Activated T-cell treated with anti-CD3 and anti-CD28 coated beads, Interleukin-2, amount 50 U/mL, for 72 hours (primary cell): Measurements from ENCODE around the gene RAI1. TPM values are rescaled to one million over a fixed set of nuclear protein-coding genes. Genes with fewer than 3 reads are reported as not detected.

ENCODE experiments used
- ATAC-seq, 2 donors: fragments of 150-1000 bp; cut with Tn5 transposase; replicated peaks in 1 of 2; 2 replicates each; pipeline ENCODE4 v1.10.0; 2021; ENCODE audit warnings: moderate library complexity in 2 of 2, mild to moderate bottlenecking in 1 of 2
- DNase-seq, 2 donors: peaks; one replicate each; pipeline ENCODE4 v3.0.0; 2021 to 2022; ENCODE audit warnings: mixed read lengths in 1 of 2
- H3K27ac Mint-ChIP-seq: one replicate; pipeline ENCODE4 v1.8.0; 2022; ENCODE audit warnings: mild to moderate bottlenecking, moderate library complexity, mixed read lengths
- H3K27me3 Mint-ChIP-seq: one replicate; pipeline ENCODE4 v1.8.0; 2022; ENCODE audit warnings: low read depth, mixed read lengths
- H3K36me3 Mint-ChIP-seq, 2 donors: one replicate each; pipeline ENCODE4 v1.8.0; 2022; ENCODE audit warnings: mixed read lengths in 2 of 2, mild to moderate bottlenecking in 1 of 2; ENCODE audit not compliant: insufficient read depth in 2 of 2
- H3K4me1 Mint-ChIP-seq: one replicate; pipeline ENCODE4 v1.8.0; 2022; ENCODE audit warnings: low read depth, mixed read lengths
- H3K4me3 Mint-ChIP-seq, 2 donors: one replicate each; pipeline ENCODE4 v1.8.0; 2022; ENCODE audit warnings: mild to moderate bottlenecking in 2 of 2, mixed read lengths in 2 of 2, moderate library complexity in 2 of 2
- H3K9me3 Mint-ChIP-seq, 2 donors: one replicate each; pipeline ENCODE4 v1.8.0; 2022; ENCODE audit warnings: mixed read lengths in 2 of 2
- total RNA-seq, 2 donors: library from RNA; stranded (reverse); gene quantifications; one replicate each; pipeline ENCODE4 v1.2.3, GENCODE V29; 2022

RAI1 gene
- total RNA-seq, 2 donors from 2014 or later = 19.5 to 21.3 TPM

DNA sequence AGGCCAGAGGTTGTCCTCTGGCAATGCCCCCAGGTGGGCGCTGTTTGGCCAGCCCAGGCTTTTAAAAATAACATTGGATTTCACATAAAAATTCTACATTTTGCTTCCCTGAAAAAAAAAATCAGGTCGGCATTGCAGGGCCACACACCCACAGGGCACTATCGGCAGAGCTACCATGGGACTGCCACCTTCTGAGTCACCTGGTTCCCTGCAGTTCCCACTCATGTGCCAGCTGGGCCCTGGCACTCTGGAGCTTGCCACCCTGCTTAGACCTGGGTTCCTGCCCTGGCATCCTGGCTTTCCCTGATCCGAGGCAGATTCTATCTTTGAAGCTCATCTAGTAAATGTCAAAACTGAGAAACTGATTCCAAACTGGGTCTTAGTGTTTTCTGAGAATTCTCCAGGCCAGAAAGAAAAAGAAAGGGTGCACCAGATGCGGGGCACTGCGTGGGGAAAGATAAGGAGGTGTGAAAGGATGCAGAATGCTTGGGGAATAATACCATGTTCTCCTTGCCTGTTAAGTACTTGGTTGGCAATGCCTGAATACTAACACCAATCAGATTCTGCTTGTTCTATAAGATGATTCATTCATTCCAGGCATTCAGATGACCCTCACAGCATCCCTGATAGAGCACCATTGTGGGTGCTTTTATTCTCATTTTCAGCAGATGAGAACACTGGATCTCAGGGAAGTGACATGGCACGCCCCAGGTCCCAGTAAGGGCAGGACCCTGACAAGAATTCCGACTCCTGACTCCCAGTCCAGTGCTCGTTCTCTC lies 51.8 kb downstream of the RAI1 start:
- Mint-ChIP-seq H3K9me3 (no peaks in the 10 kb centered on the region), H3K27ac (no peak overlapping the region), H3K4me3 (no peak overlapping the region), H3K36me3 (no peaks in the 10 kb centered on the region), H3K4me1 (peaks cover 48% of the 10 kb centered on the region), H3K27me3 (no peaks in the 10 kb centered on the region)
- DNase-seq = no peak
- no peak for ATAC-seq

DNA sequence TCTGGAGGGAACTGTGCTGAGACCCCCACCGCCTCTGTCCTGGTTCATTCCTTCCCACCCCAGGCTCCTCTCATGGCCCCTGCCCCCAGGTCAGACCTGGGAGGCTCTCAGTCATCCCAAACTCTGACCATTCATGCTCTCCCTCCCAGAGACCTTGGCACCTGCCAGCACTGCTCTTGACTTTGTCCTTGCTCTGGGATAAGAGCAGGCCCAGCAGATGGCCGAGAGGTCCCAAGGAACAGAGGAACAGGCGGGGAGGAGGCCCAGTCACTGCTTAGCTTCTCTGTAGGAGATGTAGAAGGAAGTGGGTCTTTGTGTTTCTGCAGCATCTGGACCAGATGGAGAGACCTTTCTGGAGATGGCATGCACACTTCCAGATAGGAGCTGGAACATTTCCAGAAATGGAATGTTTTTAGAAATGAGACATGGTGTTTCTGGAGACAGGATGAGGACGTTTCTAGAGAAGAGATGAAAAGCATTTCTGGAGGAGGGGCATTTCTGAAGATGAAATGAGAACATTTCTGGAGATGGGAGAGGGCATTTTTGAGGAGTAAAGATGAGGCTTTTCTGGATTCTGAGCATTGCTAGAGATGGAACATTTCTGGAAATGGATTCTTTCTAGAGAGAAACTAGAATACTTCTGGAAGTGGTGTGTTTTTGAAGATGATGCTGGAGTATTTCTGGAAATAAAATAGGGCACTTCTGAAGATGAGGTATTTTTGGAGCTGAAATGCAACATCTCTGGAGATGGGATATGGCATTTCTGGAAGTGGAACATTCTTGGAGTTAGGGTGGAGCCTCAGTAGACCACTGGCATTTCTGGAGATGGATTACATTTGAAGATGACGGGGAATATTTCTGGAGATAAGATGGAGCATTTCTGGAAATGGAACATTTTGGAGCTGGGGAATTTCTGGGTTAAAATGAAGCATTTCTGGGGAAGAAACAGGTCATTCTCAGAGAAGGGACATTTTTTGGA lies 55.2 kb downstream of the RAI1 start:
- H3K36me3 Mint-ChIP-seq = no peaks in the 10 kb centered on the region
- H3K9me3 Mint-ChIP-seq = no peaks in the 10 kb centered on the region
- no peak overlapping the region for H3K4me3 Mint-ChIP-seq
- no peak for ATAC-seq
- peak overlapping the region; percentile 13 for H3K27ac Mint-ChIP-seq
- DNase-seq = no peak
- no peaks in the 10 kb centered on the region for H3K27me3 Mint-ChIP-seq
- peaks cover 56% of the 10 kb centered on the region for H3K4me1 Mint-ChIP-seq

DNA sequence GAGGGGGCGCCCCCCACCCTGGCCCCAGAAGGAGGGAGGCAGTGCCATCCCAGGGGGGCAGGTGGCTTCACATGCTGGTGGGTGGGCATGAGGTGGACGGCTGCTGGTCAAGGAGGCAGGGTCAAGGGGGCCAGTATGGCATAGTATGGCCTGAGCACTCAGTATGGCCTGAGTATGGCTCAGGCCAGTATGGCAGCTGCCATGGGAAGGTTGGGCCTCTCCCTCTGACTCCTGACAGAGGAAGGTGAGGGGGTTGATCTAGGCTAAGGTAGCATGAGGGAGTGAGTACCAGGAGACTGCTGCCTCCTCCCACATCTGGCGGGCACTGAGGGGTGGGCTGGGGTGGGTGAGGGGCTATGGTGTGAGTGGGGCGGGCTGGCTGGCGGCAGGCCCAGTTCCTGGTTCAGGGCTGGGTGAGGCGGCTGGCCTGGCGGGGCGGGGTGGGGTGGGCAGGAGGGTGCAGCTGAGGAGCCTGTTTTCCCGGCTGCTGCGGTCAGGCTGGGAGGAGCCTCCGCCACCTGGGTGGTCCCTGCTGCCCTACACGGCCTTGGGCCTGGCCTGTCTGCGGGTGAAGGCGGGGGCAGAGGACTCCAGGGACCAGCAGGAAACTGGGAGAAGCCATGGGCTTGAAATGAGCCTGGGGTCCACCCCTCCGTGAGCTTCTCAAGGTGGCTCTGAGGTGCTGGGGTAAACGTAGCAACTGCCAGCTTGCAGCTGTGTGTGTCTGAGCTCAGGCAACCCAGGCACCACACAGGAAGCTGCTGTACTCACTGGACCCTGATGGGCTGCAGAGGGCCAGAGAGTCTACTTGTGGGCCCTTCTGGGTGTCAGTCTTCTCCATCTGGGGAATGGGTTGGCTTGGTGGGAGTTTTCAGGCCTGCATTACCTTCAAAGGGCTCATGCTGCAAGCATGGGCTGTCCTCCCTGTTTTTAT lies 57.0 kb downstream of the RAI1 start:
- Mint-ChIP-seq H3K9me3 (no peaks in the 10 kb centered on the region), H3K4me1 (peaks cover 51% of the 10 kb centered on the region), H3K36me3 (no peaks in the 10 kb centered on the region), H3K4me3 (no peak overlapping the region), H3K27me3 (no peaks in the 10 kb centered on the region), H3K27ac (no peak overlapping the region)
- ATAC-seq = peak in 1 of 2 donors; percentile 29
- no peak for DNase-seq

DNA sequence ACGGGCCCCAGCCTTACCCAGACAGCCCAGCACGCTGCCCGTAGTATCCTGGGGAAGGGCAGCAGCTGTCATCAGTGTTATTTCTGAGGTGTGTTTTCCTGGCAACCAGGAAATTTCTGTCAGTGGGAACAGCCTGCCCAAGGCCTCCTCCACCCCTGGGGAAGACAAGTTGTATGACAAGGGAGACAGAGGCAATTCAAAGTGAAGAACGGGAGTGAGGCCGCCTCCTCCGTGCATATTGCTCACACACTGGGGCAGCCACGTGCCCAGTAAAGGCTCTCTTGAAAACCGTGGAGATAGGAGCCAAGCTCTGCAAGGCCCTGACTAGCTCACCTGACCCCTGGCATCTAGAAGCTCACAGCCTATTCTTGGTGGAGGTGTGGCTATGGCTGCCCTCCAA lies 57.6 kb downstream of the RAI1 start:
- ATAC-seq (no peak), DNase-seq (no peak)
- Mint-ChIP-seq H3K36me3 (no peaks in the 10 kb centered on the region), H3K4me1 (peaks cover 45% of the 10 kb centered on the region), H3K9me3 (no peaks in the 10 kb centered on the region), H3K4me3 (no peak overlapping the region), H3K27ac (peak overlapping the region; percentile 35), H3K27me3 (no peaks in the 10 kb centered on the region)

DNA sequence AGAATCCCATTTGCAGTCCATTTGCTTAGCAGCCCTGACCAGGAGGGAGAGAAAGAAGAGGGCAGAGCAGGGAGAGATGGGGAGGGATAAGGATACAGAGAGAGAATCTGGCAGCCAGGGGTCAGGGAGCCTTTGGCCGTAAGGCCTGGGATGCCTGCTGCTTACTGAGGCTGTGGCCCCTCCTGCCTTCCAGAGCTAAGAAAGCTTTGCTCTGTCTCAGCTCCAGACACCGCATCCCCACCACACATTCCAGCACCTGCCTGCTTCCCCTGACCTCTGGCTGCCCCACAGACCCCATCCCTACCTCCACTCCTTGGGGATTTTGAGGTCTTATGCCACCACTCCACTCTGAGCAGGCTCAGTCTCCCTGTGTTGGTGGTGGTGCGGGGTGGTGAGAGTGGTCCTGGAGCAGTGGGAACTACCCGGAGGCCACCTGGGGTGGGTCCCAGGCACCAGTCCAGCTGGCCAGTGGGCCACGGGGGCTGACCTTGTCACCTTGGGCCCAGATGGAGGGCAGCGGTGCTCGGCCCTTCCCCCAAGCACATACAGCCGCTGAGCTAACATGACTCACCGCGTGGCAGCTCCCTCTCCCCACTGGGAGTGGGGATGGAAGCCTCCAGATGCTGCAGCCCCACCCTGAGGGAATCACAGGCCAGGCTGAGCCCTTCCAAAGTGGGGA lies 58.3 kb downstream of the RAI1 start:
- ATAC-seq (no peak), DNase-seq (no peak)
- H3K4me1 Mint-ChIP-seq = peaks cover 42% of the 10 kb centered on the region
- H3K27ac Mint-ChIP-seq = peak overlapping the region; percentile 35
- H3K27me3 Mint-ChIP-seq = no peaks in the 10 kb centered on the region
- no peaks in the 10 kb centered on the region for H3K9me3 Mint-ChIP-seq
- no peak overlapping the region for H3K4me3 Mint-ChIP-seq
- H3K36me3 Mint-ChIP-seq = no peaks in the 10 kb centered on the region

DNA sequence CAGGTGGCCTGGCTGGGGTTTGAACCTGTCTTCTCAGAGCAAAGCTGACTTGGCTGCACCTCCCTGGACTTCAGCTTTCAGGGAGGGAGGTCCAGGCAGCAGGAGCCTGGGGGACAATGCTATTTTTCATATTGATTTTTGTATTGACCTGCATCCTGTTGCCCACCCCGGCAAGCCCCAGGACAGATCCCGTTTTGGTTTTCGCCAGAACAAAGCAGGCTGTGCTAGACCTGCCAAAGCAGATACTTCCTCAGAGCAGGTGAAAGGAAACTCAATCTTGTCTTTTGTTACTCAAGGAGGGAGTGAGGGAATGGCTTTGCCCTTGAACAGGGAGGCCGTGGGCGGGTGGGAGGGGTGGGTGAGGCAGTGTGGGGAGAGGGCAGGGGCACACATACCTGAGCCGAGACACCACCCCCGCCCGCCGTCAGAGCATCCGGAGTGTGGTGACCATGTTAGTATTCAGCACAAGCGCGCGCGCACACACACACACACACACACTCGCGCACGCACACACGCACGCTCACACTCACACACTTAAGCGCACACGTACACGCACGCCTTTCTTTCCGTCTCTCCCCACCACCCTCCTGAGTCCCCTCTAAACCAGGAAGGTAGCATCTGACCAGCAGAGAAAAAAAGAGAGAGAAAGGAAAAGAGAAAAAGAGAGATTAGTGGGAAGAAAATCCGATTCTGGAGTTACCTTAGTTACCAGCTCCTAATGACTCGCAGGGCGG lies 59.5 kb downstream of the RAI1 start:
- H3K9me3 Mint-ChIP-seq = no peaks in the 10 kb centered on the region
- peak; percentile 59 to 81 for ATAC-seq
- H3K4me1 Mint-ChIP-seq = peaks cover 34% of the 10 kb centered on the region

DNA sequence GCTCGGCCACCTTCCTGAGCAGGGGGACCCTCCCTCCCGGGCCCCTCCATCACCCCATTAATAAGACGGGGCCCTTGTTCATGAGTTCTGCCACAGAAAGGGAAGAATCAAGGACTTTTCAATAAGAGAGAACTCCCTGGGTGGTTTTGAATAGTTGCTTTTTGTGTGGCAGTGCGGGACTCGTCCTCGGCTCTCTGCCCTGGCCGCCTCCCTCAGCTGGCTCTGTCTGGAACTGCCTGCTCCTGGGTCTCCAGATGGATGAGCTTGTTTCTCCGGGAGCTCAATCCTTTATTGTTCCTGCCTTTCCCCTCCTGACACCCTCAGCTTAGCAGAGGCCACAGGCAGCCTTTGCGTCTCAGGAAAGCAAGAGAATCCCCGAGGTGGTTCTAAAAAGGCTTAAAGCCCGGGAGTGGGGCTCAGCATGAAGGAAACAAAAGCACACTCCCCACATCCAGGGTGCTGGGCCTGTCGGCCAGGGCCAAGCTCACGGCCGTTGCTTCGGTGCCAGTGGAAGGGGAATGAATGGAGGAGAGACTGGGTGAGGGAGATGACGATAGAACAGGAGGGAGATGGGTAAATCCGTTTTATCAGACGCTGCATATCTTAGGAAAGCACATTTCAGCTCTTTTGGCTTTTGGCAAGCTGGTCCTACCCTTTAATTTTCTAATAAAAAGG lies 60.2 kb downstream of the RAI1 start:
- Mint-ChIP-seq H3K36me3 (no peaks in the 10 kb centered on the region), H3K27ac (no peak overlapping the region), H3K9me3 (no peaks in the 10 kb centered on the region), H3K4me3 (no peak overlapping the region), H3K4me1 (peaks cover 29% of the 10 kb centered on the region), H3K27me3 (no peaks in the 10 kb centered on the region)
- no peak for ATAC-seq
- DNase-seq = no peak

More for the DNA sequence above, 59.5 kb downstream of the RAI1 start:
- Mint-ChIP-seq H3K4me3 (peak overlapping the region; percentile 23 to 65), H3K27ac (no peak overlapping the region), H3K36me3 (no peaks in the 10 kb centered on the region), H3K27me3 (no peaks in the 10 kb centered on the region)
- peak; percentile 37 to 47 for DNase-seq

DNA sequence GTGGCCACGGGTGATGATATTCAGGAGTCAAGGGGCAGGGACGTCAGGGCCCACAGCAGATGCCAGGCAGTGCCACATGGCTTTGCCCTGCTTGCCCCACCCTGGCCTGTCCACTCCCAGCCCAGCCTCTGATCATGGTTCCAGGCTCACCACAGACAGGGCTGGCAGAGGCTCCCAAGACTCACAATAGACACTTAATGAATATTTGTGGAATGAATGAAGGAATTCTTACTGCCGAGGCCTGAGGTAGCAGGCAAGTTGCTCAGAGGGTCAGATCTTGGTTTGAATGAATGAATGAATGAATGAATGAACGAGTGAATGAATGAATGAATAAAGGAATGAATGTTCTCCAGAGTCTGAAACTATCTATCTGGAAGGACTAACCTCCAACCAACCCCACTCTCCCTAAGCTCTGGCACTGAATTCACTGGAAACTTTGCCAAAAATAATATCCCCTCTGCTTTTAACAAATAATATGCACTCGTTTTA lies 60.9 kb downstream of the RAI1 start:
- ATAC-seq = no peak
- Mint-ChIP-seq H3K4me1 (peaks cover 26% of the 10 kb centered on the region), H3K27ac (no peak overlapping the region), H3K36me3 (no peaks in the 10 kb centered on the region), H3K27me3 (no peaks in the 10 kb centered on the region), H3K9me3 (no peaks in the 10 kb centered on the region), H3K4me3 (no peak overlapping the region)
- DNase-seq = no peak

DNA sequence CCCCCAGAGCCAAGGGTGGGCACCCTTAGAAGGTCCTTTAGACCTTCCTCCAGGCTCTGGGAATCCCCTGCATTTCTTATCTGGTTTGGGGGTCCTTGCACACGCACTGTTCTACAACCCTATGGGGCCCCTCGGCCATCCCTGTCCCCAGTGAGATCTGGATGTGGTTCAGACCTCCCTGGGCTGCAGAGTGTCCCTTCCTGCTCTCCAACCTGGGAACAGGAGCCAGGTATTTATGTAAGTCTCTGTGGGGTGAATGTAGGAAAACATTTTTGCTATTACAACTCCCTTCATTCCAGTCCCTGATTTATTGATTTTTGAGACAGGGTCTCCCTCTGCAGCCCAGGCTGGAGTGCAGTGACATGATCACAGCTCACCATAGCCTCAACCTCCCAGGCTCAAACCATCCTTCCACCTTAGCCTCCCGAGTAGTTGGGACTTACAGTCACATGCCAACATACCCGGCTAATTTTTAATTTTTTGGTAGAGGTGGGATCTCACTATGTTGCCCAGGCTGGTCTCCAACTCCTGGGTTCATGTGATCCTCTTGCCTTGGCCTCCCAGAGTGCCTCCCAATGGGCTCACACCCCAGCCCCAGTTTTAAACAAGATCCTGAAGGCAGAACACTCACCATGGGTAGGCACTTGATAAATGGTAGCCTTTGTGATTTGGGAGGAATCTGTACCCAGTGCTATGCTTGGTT lies 61.6 kb downstream of the RAI1 start:
- ATAC-seq (no peak), DNase-seq (no peak)
- Mint-ChIP-seq H3K27me3 (no peaks in the 10 kb centered on the region), H3K9me3 (no peaks in the 10 kb centered on the region), H3K27ac (no peak overlapping the region), H3K4me1 (peaks cover 27% of the 10 kb centered on the region), H3K4me3 (no peak overlapping the region), H3K36me3 (no peaks in the 10 kb centered on the region)

DNA sequence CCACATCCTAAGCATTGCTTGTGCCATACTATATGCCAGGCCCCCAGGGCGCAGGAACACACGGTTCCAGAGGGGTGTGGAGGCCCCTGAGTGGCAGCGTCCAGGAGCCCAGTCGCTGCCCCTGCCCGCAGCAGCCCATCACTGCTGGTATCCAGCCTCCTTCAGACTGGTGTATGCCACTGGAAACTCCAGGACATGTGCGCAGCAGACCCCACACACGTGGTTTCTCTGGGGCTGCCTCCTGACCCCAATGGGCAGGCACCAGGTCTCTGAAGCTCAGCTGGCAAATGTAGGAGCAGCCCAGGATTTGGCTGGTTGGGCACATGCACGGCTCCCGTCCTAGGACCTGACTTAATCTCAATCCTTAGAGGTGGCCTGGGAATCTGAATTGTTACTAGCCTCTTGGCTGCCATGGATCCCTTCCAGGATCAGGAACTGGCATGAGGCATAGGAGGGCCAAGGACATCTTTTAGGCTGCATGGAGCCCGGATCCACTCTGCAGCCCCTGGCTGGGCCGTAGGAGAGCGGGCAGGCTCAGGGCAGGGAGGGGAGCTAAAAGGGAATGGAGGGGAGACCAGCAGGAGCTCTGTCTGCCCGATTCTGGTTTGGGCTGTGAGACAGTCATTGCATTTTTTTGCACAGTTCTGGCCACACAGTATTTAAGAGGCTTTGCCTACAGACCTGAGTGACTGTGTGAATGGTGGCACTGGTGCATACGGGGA lies 62.3 kb downstream of the RAI1 start:
- Mint-ChIP-seq H3K27ac (no peak overlapping the region), H3K9me3 (no peaks in the 10 kb centered on the region), H3K36me3 (no peaks in the 10 kb centered on the region), H3K4me3 (no peak overlapping the region), H3K27me3 (no peaks in the 10 kb centered on the region), H3K4me1 (peaks cover 32% of the 10 kb centered on the region)
- ATAC-seq (no peak), DNase-seq (no peak)
